ENCODE data around the gene IL36RN. TPM values are rescaled to one million over a fixed set of nuclear protein-coding genes. Genes with fewer than 3 reads are reported as not detected.

IL36RN gene
- total and polyA plus RNA-seq, 4 donors: not detected

- no peak for DNase-seq (ENCODE audit: low spot score)
- Histone ChIP-seq H3K4me3 (ENCODE audit: low read depth in 1 of 3, low read length in 3 of 3) (no peak overlapping the region), H3K36me3 (ENCODE audit: control insufficient read depth in 4 of 4, insufficient read depth in 3 of 4, low read depth in 1 of 4, low read length in 3 of 4) (no peaks in the 10 kb centered on the region), H3K9ac (ENCODE audit: low read depth in 1 of 2, low read length in 2 of 2) (peak overlapping the region in 1 of 2 donors; percentile 19), H3K27ac (ENCODE audit: low read depth in 1 of 2, low read length in 2 of 2) (no peak overlapping the region), H3K27me3 (ENCODE audit: control insufficient read depth in 4 of 4, insufficient read depth in 4 of 4, low read length in 3 of 4) (no peaks in the 10 kb centered on the region), H3K9me3 (ENCODE audit: control insufficient read depth in 4 of 4, low read length in 3 of 4) (peaks cover 0 to 4% (median 0%) of the 10 kb centered on the region in 4 donors), H3K4me1 (ENCODE audit: control insufficient read depth in 4 of 4, insufficient read depth in 4 of 4, low read length in 3 of 4) (peaks cover 0 to 15% (median 13%) of the 10 kb centered on the region in 4 donors)
- WGBS: 90% methylated on average over 2 of the region's 2 CpGs
- TF ChIP-seq FOXA1 (IDR thresholded peaks at IDR 0.05) (no peak), JUND (IDR thresholded peaks at IDR 0.05) (no peak), HNF4A (conservative IDR thresholded peaks at IDR 0.05) (no peak), RAD21 (IDR thresholded peaks at IDR 0.05) (no peak), NR2F2 (IDR thresholded peaks at IDR 0.05) (no peak), HNF4G (IDR thresholded peaks at IDR 0.05) (no peak), SP1 (IDR thresholded peaks at IDR 0.05) (no peak)
Measured at GRCh38 chr2:113085542-113085941, 26.5 kb downstream of the IL36RN start.

- peaks cover 0 to 4% (median 0%) of the 10 kb centered on the region in 4 donors for H3K9me3 ChIP-seq (ENCODE audit: control insufficient read depth in 4 of 4, low read length in 3 of 4)
- H3K9ac ChIP-seq (ENCODE audit: low read depth in 1 of 2, low read length in 2 of 2): no peak overlapping the region
- no peaks in the 10 kb centered on the region for H3K36me3 ChIP-seq (ENCODE audit: control insufficient read depth in 4 of 4, insufficient read depth in 3 of 4, low read depth in 1 of 4, low read length in 3 of 4)
- DNase-seq (ENCODE audit: low spot score): no peak
- peak; percentile 78 for TF ChIP-seq FOXA2 (IDR thresholded peaks at IDR 0.05)
- TF ChIP-seq EGR1 (IDR thresholded peaks at IDR 0.05; ENCODE audit: low read depth in 2 of 2): no peak
- TF ChIP-seq FOXA1 (IDR thresholded peaks at IDR 0.05): peak; percentile 61
- no peak for TF ChIP-seq TAF1 (conservative IDR thresholded peaks at IDR 0.05)
- TF ChIP-seq, protein P1, sequence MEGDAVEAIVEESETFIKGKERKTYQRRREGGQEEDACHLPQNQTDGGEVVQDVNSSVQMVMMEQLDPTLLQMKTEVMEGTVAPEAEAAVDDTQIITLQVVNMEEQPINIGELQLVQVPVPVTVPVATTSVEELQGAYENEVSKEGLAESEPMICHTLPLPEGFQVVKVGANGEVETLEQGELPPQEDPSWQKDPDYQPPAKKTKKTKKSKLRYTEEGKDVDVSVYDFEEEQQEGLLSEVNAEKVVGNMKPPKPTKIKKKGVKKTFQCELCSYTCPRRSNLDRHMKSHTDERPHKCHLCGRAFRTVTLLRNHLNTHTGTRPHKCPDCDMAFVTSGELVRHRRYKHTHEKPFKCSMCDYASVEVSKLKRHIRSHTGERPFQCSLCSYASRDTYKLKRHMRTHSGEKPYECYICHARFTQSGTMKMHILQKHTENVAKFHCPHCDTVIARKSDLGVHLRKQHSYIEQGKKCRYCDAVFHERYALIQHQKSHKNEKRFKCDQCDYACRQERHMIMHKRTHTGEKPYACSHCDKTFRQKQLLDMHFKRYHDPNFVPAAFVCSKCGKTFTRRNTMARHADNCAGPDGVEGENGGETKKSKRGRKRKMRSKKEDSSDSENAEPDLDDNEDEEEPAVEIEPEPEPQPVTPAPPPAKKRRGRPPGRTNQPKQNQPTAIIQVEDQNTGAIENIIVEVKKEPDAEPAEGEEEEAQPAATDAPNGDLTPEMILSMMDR (IDR thresholded peaks at IDR 0.05; ENCODE audit: low read depth, low read length, missing input control): no peak
- peak; percentile 97 to 98 for TF ChIP-seq HNF4A (conservative IDR thresholded peaks at IDR 0.05)
- TF ChIP-seq RXRA (IDR thresholded peaks at IDR 0.05): peak; percentile 92 to 94
- peak; percentile 95 for TF ChIP-seq HNF4G (IDR thresholded peaks at IDR 0.05)
- TF ChIP-seq REST (IDR thresholded peaks at IDR 0.05): peak; percentile 82
- peak; percentile 47 for TF ChIP-seq ATF3 (IDR thresholded peaks at IDR 0.05)
- TF ChIP-seq RAD21 (IDR thresholded peaks at IDR 0.05): peak; percentile 55 to 74
- TF ChIP-seq YY1 (IDR thresholded peaks at IDR 0.05): peak; percentile 92
- TF ChIP-seq MAX (IDR thresholded peaks at IDR 0.05): peak; percentile 49
- TF ChIP-seq NR2F2 (IDR thresholded peaks at IDR 0.05): peak; percentile 19
- TF ChIP-seq JUND (IDR thresholded peaks at IDR 0.05): peak; percentile 31 to 55
- peak; percentile 37 for TF ChIP-seq ZBTB33 (IDR thresholded peaks at IDR 0.05)
- TF ChIP-seq SP1 (IDR thresholded peaks at IDR 0.05): peak; percentile 94
- peak in 1 of 2 donors; percentile 13 for TF ChIP-seq GABPA (IDR thresholded peaks at IDR 0.05 in 1 of 2, conservative IDR thresholded peaks at IDR 0.05 in 1 of 2)
- H3K27me3 ChIP-seq (ENCODE audit: control insufficient read depth in 4 of 4, insufficient read depth in 4 of 4, low read length in 3 of 4): no peaks in the 10 kb centered on the region
- peaks cover 0 to 15% (median 13%) of the 10 kb centered on the region in 4 donors for H3K4me1 ChIP-seq (ENCODE audit: control insufficient read depth in 4 of 4, insufficient read depth in 4 of 4, low read length in 3 of 4)
- no peak overlapping the region for H3K4me3 ChIP-seq (ENCODE audit: low read depth in 1 of 3, low read length in 3 of 3)
- peak overlapping the region; percentile 75 to 77 for H3K27ac ChIP-seq (ENCODE audit: low read depth in 1 of 2, low read length in 2 of 2)
Measured at GRCh38 chr2:113088213-113088992, 29.4 kb downstream of the IL36RN start.

Measured in liver (tissue), 9 donors.